Subcutaneous adipose tissue (tissue), 4 donors: ENCODE data around the gene CYS1. TPM values are rescaled to one million over a fixed set of nuclear protein-coding genes. Genes with fewer than 3 reads are reported as not detected.

Experiments
- CTCF ChIP-seq: fragments of 450-650 bp; IDR thresholded peaks from one replicate; pipeline ENCODE4 v1.5.1; 2016; ENCODE audit warnings: low read depth, mild to moderate bottlenecking, control low read depth, antibody characterized with exemption, moderate library complexity
- total RNA-seq, 4 donors: library from RNA; depleted of rRNA; stranded (reverse); fragments of >200 nt; gene quantifications; one replicate each; pipeline ENCODE4 v1.1.0, GENCODE V29; 2016

Gene CYS1
- total RNA-seq, 4 donors from 2014 or later: 1.1 to 2.4 (median 1.4) TPM; not detected in 1

- TF ChIP-seq CTCF: no peak
These were observed 14.5 kb downstream of the CYS1 start for GRCh38 chr2:10065773-10066055.

GRCh38 chr2:10064932-10065772 is 15.1 kb downstream of the CYS1 start:
- no peak for TF ChIP-seq CTCF

- TF ChIP-seq CTCF: no peak
These were observed 16.6 kb downstream of the CYS1 start for GRCh38 chr2:10063566-10063965.

GRCh38 chr2:10062931-10063365 is 17.3 kb downstream of the CYS1 start:
- TF ChIP-seq CTCF: no peak

GRCh38 chr2:10061221-10061925 is 18.8 kb downstream of the CYS1 start:
- no peak for TF ChIP-seq CTCF

- no peak for TF ChIP-seq CTCF
These were observed 20.5 kb downstream of the CYS1 start for GRCh38 chr2:10059552-10060335.

- TF ChIP-seq CTCF: no peak
These were observed 21.2 kb downstream of the CYS1 start for GRCh38 chr2:10059016-10059351.
